ENCODE results near the gene RBM43.

DNA sequence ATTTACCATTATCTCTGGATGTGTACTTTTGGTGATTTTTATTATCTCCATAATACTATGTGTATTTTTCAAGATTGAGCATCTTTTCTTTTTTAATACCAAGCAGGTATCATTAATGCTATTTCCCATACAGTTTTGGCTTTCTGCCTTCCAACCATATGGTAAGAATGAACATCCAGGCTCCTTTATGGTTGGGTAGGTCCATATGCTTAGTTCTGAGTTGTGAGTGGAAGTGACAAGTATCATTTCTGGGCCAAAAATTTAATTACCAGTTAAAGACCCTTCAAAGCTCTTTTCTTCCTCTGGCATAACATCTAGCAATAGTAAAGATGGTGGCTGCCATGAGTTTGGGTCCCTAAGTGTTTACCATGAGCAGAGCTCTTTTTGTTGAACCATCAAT is 4.3 kb upstream of the RBM43 start:
- no peak for TF ChIP-seq ARNT (IDR thresholded peaks at IDR 0.05)
- no peak for TF ChIP-seq TARDBP (IDR thresholded peaks at IDR 0.05)
- no peak for TF ChIP-seq SP1 (IDR thresholded peaks at IDR 0.05)
- TF ChIP-seq FOXM1 (IDR thresholded peaks at IDR 0.05; ENCODE audit: borderline replicate concordance), result no peak
- TF ChIP-seq BHLHE40 (IDR thresholded peaks at IDR 0.05; ENCODE audit: borderline replicate concordance), result no peak
- TF ChIP-seq PKNOX1 (IDR thresholded peaks at IDR 0.05), result no peak

Measured in HEK293T (cell line).